Thoracic aorta (tissue), 2 donors: ENCODE results near the gene RASSF4. TPM values are rescaled to one million over a fixed set of nuclear protein-coding genes. Genes with fewer than 3 reads are reported as not detected.
A peak's percentile ranks its signal among the peaks of the same experiment; 100 is the strongest.

Source experiments
- ATAC-seq: fragments of 150-250 bp; one replicate; pipeline ENCODE4 v1.8.0; 2017; ENCODE audit warnings: low read depth; ENCODE audit not compliant: insufficient number of reproducible peaks, low FRiP score
- DNase-seq: peaks from one replicate; pipeline ENCODE4 v3.0.0-alpha.2; 2020; ENCODE audit warnings: low spot score
- H3K27ac ChIP-seq, 2 donors: fragments of 200-600 bp; sonication (generic); 1 replicate in 1 of 2; 2 replicates in 1 of 2; pipeline ENCODE4 v1.5.1; 2016; ENCODE audit warnings: mild to moderate bottlenecking in 2 of 2, moderate library complexity in 2 of 2
- H3K27me3 ChIP-seq: fragments of 200-600 bp; sonication (generic); replicated peaks from 2 replicates; pipeline ENCODE4 v1.6.0; 2016; ENCODE audit warnings: mild to moderate bottlenecking; ENCODE audit not compliant: insufficient read depth
- H3K36me3 ChIP-seq: fragments of 200-600 bp; sonication (generic); one replicate; pipeline ENCODE4 v1.5.1; 2016
- H3K4me1 ChIP-seq, 2 donors: fragments of 200-600 bp; sonication (generic); 1 replicate in 1 of 2; 2 replicates in 1 of 2; pipeline versions ENCODE4 v1.5.1 to v1.6.0; 2016; ENCODE audit warnings: low read depth in 2 of 2, mild to moderate bottlenecking in 1 of 2; ENCODE audit not compliant: control insufficient read depth in 1 of 2
- H3K4me3 ChIP-seq: fragments of 200-600 bp; sonication (generic); 2 replicates; pipeline ENCODE4 v1.5.1; 2016; ENCODE audit warnings: mild to moderate bottlenecking
- H3K9me3 ChIP-seq: fragments of 200-600 bp; sonication (generic); 2 replicates; pipeline ENCODE4 v1.5.1; 2016
- total RNA-seq, 2 donors: library from RNA; depleted of rRNA; stranded (reverse); fragments of >200 nt; gene quantifications; one replicate each; pipeline versions ENCODE4 v1.1.0 to v1.2.3, GENCODE V29; 2016
- TF ChIP-seq, protein P1 (sequence below): fragments of 200-600 bp; sonication (generic); IDR thresholded peaks from one replicate; pipeline ENCODE4 v1.5.1; 2019; ENCODE audit warnings: antibody characterized with exemption

Gene RASSF4
- total RNA-seq, 2 donors from 2014 or later: 48.5 to 68.5 TPM

DNA sequence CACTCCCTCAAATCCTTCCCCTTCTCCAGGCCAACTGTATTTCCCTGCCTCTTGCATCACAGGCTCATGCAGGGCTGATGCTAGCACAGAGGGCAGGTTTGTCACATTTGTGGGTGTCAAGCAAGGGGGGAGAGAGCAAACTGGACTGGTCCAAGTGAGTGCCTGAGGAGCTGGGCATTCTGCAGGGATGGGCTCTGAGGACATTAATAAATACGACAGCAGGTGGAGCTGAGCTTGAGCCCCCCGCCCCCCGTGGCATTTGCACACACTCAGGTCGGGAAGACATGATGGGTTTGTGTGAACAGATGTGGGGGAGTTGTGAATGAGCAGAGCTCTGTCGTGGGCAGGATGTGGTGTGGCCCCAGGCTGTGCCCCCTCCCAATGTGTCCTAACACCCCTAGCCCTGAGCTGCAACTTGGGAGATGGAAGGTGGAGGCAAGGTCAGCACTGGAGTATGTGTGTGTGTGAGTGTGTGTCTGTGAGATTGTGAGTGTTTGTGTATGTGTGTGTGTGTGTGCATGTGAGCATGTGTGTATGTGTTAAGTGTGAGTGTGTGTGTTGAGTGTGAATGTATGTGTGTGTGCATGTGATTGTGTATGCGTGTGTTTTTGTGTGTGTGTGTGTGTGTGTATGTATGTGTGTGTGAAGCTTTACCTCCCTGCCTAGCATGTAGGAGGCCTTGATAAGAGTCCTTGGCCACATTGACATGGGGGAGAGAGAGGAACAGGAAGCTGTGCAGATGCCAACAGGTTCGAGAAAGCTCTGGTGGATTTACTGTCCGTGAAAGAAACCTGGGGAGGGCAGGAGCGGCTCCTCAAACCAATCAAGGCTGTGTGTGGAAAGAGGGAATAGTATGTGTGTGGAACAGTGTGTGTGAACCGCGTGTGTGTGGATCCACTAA lies 9.1 kb downstream of the RASSF4 start:
- ATAC-seq: no peak
- peaks cover 14% of the 10 kb centered on the region for H3K36me3 ChIP-seq
- H3K9me3 ChIP-seq: no peaks in the 10 kb centered on the region
- peak overlapping the region in 1 of 2 donors; percentile 57 for H3K27ac ChIP-seq
- H3K27me3 ChIP-seq: no peaks in the 10 kb centered on the region
- H3K4me1 ChIP-seq: peaks cover 48 to 49% of the 10 kb centered on the region in 2 donors
- peak overlapping the region; percentile 3 for H3K4me3 ChIP-seq
- no peak for DNase-seq
- TF ChIP-seq, protein P1, sequence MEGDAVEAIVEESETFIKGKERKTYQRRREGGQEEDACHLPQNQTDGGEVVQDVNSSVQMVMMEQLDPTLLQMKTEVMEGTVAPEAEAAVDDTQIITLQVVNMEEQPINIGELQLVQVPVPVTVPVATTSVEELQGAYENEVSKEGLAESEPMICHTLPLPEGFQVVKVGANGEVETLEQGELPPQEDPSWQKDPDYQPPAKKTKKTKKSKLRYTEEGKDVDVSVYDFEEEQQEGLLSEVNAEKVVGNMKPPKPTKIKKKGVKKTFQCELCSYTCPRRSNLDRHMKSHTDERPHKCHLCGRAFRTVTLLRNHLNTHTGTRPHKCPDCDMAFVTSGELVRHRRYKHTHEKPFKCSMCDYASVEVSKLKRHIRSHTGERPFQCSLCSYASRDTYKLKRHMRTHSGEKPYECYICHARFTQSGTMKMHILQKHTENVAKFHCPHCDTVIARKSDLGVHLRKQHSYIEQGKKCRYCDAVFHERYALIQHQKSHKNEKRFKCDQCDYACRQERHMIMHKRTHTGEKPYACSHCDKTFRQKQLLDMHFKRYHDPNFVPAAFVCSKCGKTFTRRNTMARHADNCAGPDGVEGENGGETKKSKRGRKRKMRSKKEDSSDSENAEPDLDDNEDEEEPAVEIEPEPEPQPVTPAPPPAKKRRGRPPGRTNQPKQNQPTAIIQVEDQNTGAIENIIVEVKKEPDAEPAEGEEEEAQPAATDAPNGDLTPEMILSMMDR: no peak

DNA sequence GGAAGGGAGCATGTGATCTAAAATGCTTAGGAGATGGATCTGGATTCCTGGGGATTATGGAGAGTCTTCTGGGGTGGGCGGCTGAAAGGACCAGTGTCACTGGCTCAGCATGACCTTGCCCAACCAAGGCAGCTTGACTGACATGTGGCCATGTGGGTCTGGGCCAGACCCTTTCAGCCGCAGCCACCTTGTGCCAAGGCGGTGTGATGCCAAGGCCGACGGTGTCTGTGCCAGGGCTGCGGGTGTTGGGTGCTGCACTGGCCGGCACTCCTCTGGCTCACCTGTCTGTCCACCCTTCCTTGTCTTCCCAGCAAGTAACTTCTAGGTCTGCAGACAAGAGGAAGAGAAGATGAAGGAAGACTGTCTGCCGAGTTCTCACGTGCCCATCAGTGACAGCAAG lies 10.3 kb downstream of the RASSF4 start:
- H3K4me3 ChIP-seq: no peak overlapping the region
- H3K9me3 ChIP-seq: no peaks in the 10 kb centered on the region
- no peaks in the 10 kb centered on the region for H3K27me3 ChIP-seq
- no peak overlapping the region for H3K27ac ChIP-seq
- no peak for DNase-seq
- peaks cover 14% of the 10 kb centered on the region for H3K36me3 ChIP-seq
- TF ChIP-seq, protein P1: no peak
- peaks cover 37 to 48% of the 10 kb centered on the region in 2 donors for H3K4me1 ChIP-seq
- no peak for ATAC-seq

DNA sequence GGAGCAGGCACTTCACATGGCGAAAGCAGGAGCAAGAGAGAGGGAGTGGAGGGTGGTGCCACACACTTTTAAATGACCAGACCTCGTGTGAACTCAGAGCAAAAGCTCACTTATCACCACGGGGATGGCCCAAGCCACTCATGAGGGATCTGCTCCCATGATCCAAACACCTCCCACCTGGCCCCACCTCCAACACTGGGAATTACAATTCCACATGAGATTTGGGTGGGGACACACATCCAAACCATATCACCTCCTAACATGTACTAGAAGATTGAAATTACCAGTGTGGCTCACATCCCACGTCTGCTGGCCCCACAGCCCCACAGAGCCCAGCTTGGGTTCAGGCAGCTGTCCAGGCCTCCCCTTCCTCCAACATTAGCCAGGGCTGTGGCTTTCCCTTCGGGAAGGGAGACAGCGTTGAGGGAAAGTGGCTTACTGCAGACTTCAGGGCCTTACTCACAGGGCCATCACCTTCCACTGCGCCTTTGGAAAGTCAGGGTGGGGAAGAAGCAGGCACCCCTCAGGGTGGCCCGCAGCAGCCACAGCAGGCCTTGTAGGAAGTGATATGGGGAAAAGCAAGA lies 11.3 kb downstream of the RASSF4 start:
- DNase-seq: no peak
- Histone ChIP-seq H3K27ac (no peak overlapping the region), H3K36me3 (peaks cover 14% of the 10 kb centered on the region), H3K27me3 (no peaks in the 10 kb centered on the region), H3K9me3 (no peaks in the 10 kb centered on the region), H3K4me1 (peaks cover 30 to 49% of the 10 kb centered on the region in 2 donors), H3K4me3 (no peak overlapping the region)
- TF ChIP-seq, protein P1: no peak
- no peak for ATAC-seq

DNA sequence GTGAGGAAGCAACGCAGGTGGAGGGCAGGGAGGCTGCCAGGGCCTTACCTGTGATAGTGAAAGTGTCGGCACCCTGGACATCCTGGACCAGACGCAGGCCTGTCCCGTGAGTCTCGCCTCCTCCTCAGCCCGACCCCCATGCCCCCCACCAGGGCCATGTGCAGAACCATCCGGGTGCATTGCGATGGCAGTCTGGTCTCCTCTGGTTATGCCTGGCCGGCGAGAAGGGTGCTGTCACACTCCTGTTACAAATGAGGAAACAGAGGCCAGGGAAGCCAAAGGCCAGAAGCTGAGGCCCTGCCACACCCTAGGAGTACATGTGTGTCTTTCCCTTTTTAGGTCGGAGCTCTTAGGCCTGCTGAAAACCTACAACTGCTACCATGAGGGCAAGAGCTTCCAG lies 11.8 kb downstream of the RASSF4 start:
- Histone ChIP-seq H3K4me1 (peaks cover 28 to 54% of the 10 kb centered on the region in 2 donors), H3K9me3 (no peaks in the 10 kb centered on the region), H3K36me3 (peaks cover 15% of the 10 kb centered on the region), H3K4me3 (no peak overlapping the region), H3K27me3 (no peaks in the 10 kb centered on the region), H3K27ac (no peak overlapping the region)
- ATAC-seq: no peak
- TF ChIP-seq, protein P1: no peak
- no peak for DNase-seq

DNA sequence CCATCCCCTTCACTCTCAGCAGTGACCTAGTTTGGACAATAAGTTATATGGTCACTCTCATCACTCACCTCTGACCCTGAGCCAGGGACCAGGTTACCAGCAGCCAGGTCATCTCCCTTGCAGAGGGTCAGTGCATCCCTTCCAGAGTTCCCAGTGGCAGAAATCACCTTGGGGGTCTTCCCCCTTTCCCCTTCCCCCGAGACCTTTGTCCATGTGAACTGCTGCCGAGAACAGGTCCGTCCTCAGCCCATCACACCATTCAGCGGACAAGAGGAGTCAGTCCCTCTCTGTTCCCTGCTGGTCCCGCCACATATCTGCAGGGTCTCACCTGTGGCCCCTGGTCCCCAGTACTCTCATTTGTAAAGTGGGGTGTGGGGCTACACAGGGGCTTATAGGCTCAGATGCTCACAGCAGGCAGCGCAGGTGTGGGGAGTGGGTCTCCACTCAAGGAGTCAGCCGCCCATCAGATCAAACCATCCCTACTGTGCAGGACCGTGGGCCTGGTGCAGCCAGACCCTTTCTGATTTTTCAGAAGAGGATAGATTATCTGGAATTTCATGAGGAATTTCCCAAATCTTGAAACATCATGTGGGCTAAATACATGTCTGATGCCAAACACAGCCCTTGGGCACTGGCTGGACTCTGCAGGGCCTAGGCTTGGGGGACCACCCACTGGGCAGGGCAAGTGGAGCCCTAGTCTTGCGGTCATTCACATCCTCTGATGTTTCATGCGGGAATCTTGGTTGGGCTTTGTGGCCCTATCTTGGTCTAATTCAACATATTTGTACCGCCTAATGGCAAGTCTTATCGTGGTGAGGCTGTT lies 12.5 kb downstream of the RASSF4 start:
- DNase-seq (no peak), ATAC-seq (no peak)
- peaks cover 22 to 59% of the 10 kb centered on the region in 2 donors for H3K4me1 ChIP-seq
- H3K4me3 ChIP-seq: no peak overlapping the region
- no peaks in the 10 kb centered on the region for H3K9me3 ChIP-seq
- TF ChIP-seq, protein P1: no peak
- H3K27ac ChIP-seq: no peak overlapping the region
- no peaks in the 10 kb centered on the region for H3K27me3 ChIP-seq
- H3K36me3 ChIP-seq: peaks cover 21% of the 10 kb centered on the region
